Testis (tissue), 2 donors: Measurements from ENCODE around the gene REPS1.

ENCODE experiments used
- POLR2A ChIP-seq: fragments of 450-650 bp; IDR thresholded peaks from one replicate; pipeline ENCODE4 v1.6.1; 2017; ENCODE audit warnings: antibody characterized with exemption, mild to moderate bottlenecking, moderate library complexity
- TF ChIP-seq, protein P1 (sequence below), 3 experiments: fragments of 450-650 bp in 2 of 3; fragments of 200-600 bp in 1 of 3; sonication (generic) in 1 of 3; IDR thresholded peaks; one replicate each; pipeline ENCODE4 v1.5.1; 2016 to 2019; ENCODE audit warnings: antibody characterized with exemption in 3 of 3, mild to moderate bottlenecking in 2 of 3, moderate library complexity in 1 of 3

DNA sequence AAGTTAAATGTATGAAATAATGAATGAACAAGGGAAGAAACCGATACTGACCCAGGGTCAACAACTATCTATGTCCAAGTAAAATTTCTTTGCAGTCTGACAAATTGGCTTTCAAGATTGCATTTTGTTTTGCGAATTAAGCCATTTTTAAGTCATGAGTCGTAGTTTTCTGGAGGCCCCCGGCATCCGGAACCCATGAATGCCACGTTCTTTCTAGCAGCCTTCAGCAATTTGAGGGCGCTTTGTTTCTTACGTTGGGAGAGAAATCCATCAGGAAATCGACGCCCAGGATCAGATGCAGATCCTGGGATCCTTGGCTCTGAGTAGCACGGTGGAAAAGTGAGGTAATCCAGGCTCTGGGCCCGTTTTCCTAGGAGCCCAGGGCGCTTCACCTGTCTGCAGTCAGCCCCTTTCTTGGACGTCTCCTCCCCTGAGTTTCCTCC lies 40.2 kb upstream of the REPS1 start:
- TF ChIP-seq, protein P1, sequence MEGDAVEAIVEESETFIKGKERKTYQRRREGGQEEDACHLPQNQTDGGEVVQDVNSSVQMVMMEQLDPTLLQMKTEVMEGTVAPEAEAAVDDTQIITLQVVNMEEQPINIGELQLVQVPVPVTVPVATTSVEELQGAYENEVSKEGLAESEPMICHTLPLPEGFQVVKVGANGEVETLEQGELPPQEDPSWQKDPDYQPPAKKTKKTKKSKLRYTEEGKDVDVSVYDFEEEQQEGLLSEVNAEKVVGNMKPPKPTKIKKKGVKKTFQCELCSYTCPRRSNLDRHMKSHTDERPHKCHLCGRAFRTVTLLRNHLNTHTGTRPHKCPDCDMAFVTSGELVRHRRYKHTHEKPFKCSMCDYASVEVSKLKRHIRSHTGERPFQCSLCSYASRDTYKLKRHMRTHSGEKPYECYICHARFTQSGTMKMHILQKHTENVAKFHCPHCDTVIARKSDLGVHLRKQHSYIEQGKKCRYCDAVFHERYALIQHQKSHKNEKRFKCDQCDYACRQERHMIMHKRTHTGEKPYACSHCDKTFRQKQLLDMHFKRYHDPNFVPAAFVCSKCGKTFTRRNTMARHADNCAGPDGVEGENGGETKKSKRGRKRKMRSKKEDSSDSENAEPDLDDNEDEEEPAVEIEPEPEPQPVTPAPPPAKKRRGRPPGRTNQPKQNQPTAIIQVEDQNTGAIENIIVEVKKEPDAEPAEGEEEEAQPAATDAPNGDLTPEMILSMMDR (IDR thresholded peaks at IDR 0.05), result no peak
- no peak for TF ChIP-seq POLR2A
